CD4-positive, alpha-beta T cell (primary cell): ENCODE measurements around the gene CD47. TPM values are rescaled to one million over a fixed set of nuclear protein-coding genes. Genes with fewer than 3 reads are reported as not detected.

Source experiments
- ATAC-seq: fragments of 200-7000 bp; cut with Tn5 transposase; one replicate; pipeline ENCODE4 v1.10.0; 2022; ENCODE audit warnings: mild to moderate bottlenecking; ENCODE audit not compliant: poor library complexity
- CTCF ChIA-PET: fragments of 350-600 bp; sonication (Branson Sonifier 250); formaldehyde crosslinking; loops from one replicate; lab custom pipeline; 2021; ENCODE audit warnings: antibody characterized with exemption, inconsistent platforms; lab: Charles Lee
- POLR2A ChIA-PET: fragments of 350-600 bp; sonication (Branson Sonifier 250); formaldehyde crosslinking; loops from one replicate; lab custom pipeline; 2021; ENCODE audit warnings: antibody characterized with exemption, inconsistent platforms; lab: Charles Lee
- DNase-seq, 14 experiments: peaks; one replicate each; pipeline ENCODE4 v3.0.0-alpha.2; 2013 to 2020; ENCODE audit warnings: mixed read lengths in 2 of 14
- H3K27ac ChIP-seq, 2 donors: one replicate each; pipeline versions ENCODE4 v1.5.1 to v1.7.0; 2013; ENCODE audit warnings: low read length in 2 of 2, low read depth in 1 of 2, mild to moderate bottlenecking in 1 of 2
- H3K27me3 ChIP-seq, 2 experiments: 1 replicate in 1 of 2; 2 replicates in 1 of 2; pipeline versions ENCODE4 v1.6.1 to v1.7.0; 2013; ENCODE audit warnings: low read length in 2 of 2, control low read depth in 1 of 2, mild to moderate bottlenecking in 1 of 2, moderate library complexity in 1 of 2; ENCODE audit not compliant: insufficient read depth in 2 of 2, control insufficient read depth in 1 of 2
- H3K36me3 ChIP-seq: one replicate; pipeline ENCODE4 v1.6.1; 2013; ENCODE audit warnings: low read length, control low read depth; ENCODE audit not compliant: insufficient read depth
- H3K4me1 ChIP-seq: one replicate; pipeline ENCODE4 v1.6.1; 2013; ENCODE audit warnings: low read length, control low read depth; ENCODE audit not compliant: insufficient read depth
- H3K4me3 ChIP-seq: one replicate; pipeline ENCODE4 v1.5.1; 2013; ENCODE audit warnings: mild to moderate bottlenecking, low read length, moderate library complexity
- H3K9me3 ChIP-seq, 2 experiments: 1 replicate in 1 of 2; 2 replicates in 1 of 2; pipeline versions ENCODE4 v1.6.1 to v1.7.0; 2013; ENCODE audit warnings: low read length in 2 of 2, mild to moderate bottlenecking in 2 of 2, control low read depth in 1 of 2, moderate library complexity in 1 of 2; ENCODE audit not compliant: control insufficient read depth in 1 of 2, insufficient read depth in 1 of 2
- H3K27ac Mint-ChIP-seq: one replicate; pipeline ENCODE4 v1.8.0; 2020; ENCODE audit warnings: mixed read lengths
- H3K27me3 Mint-ChIP-seq: one replicate; pipeline ENCODE4 v1.8.0; 2021; ENCODE audit warnings: mixed read lengths
- H3K36me3 Mint-ChIP-seq: one replicate; pipeline ENCODE4 v1.8.0; 2021; ENCODE audit warnings: low read depth, mixed read lengths
- H3K4me1 Mint-ChIP-seq: one replicate; pipeline ENCODE4 v1.8.0; 2021; ENCODE audit warnings: low read depth, mixed read lengths
- H3K4me3 Mint-ChIP-seq: one replicate; pipeline ENCODE4 v1.8.0; 2020; ENCODE audit warnings: mild to moderate bottlenecking, mixed read lengths
- H3K9me3 Mint-ChIP-seq: one replicate; pipeline ENCODE4 v1.8.0; 2020; ENCODE audit warnings: mixed read lengths
- intact Hi-C, 2 experiments: fragments of 100-400 bp; cut with DNase I in 1 of 2; cut with micrococcal nuclease in 1 of 2; formaldehyde crosslinking; loops; one replicate each; pipeline versions ENCODE4 v1.15.1 to v1.9.0; 2023 to 2025; cut with DNase I, micrococcal nuclease
- total RNA-seq, 174 experiments: library from RNA in 2 of 174; stranded (reverse) in 2 of 174; gene quantifications; one replicate each; pipeline ENCODE4 v1.2.3 and lab custom pipeline; 2021 to 2026
- TF ChIP-seq, protein P1 (sequence below): fragments of 200-600 bp; IDR thresholded peaks from one replicate; pipeline ENCODE4 v1.8.0; 2022; ENCODE audit warnings: antibody characterized with exemption, mild to moderate bottlenecking

Gene CD47
- total RNA-seq, 2 experiments from 2014 or later = 166 to 170 TPM

DNA sequence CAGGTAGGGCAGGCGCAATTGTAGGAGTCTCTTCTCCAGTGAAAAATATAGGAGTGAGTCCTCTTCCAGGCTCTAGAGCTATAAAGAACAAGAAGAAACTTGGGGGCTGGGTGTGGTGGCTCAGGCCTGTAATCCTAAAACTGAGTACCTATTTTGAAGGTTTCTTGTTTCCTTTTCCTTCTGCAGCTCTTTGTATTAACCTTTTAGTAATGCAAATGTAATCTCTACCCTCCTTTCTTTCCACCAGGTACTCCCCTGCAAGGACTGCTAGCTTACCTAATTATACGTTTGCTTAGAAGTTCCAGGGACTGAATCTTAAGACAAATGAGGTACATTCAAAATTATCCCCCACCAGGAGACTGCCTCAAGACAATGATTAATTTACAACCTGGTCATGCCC is 75.9 kb downstream of the CD47 start:
- no peak overlapping the region for H3K27ac Mint-ChIP-seq
- no peak overlapping the region for H3K4me3 Mint-ChIP-seq
- Histone ChIP-seq H3K27ac (no peak overlapping the region), H3K4me1 (no peaks in the 10 kb centered on the region), H3K9me3 (no peaks in the 10 kb centered on the region), H3K27me3 (no peaks in the 10 kb centered on the region), H3K4me3 (no peak overlapping the region), H3K36me3 (no peaks in the 10 kb centered on the region)
- POLR2A ChIA-PET = no interaction called here
- intact Hi-C loops = no loop called here
- no peak for DNase-seq
- H3K27me3 Mint-ChIP-seq = peaks cover 10% of the 10 kb centered on the region
- no peak for ATAC-seq
- CTCF ChIA-PET = no interaction called here
- no peaks in the 10 kb centered on the region for H3K9me3 Mint-ChIP-seq
- H3K36me3 Mint-ChIP-seq = no peaks in the 10 kb centered on the region
- H3K4me1 Mint-ChIP-seq = no peaks in the 10 kb centered on the region
- TF ChIP-seq, protein P1, sequence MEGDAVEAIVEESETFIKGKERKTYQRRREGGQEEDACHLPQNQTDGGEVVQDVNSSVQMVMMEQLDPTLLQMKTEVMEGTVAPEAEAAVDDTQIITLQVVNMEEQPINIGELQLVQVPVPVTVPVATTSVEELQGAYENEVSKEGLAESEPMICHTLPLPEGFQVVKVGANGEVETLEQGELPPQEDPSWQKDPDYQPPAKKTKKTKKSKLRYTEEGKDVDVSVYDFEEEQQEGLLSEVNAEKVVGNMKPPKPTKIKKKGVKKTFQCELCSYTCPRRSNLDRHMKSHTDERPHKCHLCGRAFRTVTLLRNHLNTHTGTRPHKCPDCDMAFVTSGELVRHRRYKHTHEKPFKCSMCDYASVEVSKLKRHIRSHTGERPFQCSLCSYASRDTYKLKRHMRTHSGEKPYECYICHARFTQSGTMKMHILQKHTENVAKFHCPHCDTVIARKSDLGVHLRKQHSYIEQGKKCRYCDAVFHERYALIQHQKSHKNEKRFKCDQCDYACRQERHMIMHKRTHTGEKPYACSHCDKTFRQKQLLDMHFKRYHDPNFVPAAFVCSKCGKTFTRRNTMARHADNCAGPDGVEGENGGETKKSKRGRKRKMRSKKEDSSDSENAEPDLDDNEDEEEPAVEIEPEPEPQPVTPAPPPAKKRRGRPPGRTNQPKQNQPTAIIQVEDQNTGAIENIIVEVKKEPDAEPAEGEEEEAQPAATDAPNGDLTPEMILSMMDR = no peak

DNA sequence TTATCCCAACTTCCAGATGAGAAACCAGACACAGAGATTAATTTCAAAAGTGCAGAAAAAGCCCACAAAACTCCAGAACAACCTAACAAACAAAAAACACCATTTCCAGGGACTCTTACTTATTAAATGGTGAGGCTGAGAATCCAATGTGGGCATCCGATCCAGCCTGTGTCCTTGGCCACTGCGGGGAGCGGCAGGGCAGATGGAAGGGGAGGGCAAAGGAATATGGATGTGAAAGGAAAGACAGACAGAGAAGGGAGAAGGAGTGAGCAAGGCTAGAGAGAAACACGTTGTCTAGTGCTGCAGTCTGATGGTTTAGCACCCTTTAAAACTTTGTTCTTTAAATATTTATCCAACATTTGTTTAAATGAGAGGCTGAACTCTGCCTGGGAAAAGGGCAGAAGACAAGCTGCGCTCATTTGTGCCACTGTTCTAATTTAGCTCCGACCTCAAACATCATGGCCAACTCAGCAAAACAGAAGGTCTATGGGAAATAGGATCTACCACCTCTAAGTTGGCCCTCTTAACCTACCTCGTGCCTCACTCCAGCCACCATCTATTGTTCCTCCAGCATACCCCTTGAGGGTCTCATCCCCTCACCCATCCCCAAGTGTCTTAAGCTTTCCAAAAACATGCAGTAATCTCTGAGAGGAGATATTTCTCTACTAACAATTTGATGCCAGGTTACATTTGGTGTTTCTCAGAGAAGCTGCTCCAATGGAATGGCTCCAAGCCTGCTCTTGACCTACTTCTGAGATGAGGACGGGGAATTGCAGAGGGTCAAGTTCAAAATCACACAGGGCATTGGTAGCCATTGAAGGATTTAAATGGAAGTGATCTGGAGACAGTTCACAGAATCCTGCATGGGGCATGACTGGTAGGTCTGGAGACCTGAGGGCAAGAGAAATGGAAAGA is 77.4 kb downstream of the CD47 start:
- Histone ChIP-seq H3K4me1 (no peaks in the 10 kb centered on the region), H3K27ac (no peak overlapping the region), H3K36me3 (no peaks in the 10 kb centered on the region), H3K9me3 (no peaks in the 10 kb centered on the region), H3K4me3 (no peak overlapping the region), H3K27me3 (no peaks in the 10 kb centered on the region)
- ATAC-seq (no peak), DNase-seq (no peak)
- TF ChIP-seq, protein P1 = no peak
- no peak overlapping the region for H3K27ac Mint-ChIP-seq
- peaks cover 4% of the 10 kb centered on the region for H3K27me3 Mint-ChIP-seq
- H3K4me1 Mint-ChIP-seq = no peaks in the 10 kb centered on the region
- ChIA-PET POLR2A (no interaction called here), CTCF (no interaction called here)
- no peaks in the 10 kb centered on the region for H3K36me3 Mint-ChIP-seq
- H3K4me3 Mint-ChIP-seq = no peak overlapping the region
- intact Hi-C loops = no loop called here
- no peaks in the 10 kb centered on the region for H3K9me3 Mint-ChIP-seq

DNA sequence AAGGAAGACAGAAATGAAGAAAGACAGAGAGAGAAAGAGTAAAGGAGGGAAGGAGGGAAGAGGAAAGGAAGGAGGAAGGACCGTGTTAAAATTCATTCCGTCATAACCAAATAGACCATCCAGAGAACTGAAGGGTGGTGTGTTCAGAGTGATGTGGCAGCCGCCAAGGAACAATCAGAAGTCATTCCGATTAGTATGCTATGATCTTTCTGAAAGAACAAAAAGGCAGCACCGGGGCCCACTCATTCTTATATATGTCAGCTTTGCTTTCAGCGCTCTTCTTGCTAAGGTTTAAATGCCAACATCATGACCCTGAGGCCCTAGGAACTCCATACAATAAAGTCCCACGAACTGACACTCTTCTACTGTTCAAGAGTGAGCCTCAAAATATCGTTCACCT is 78.5 kb downstream of the CD47 start:
- Histone ChIP-seq H3K27ac (no peak overlapping the region), H3K27me3 (no peaks in the 10 kb centered on the region), H3K9me3 (no peaks in the 10 kb centered on the region), H3K4me1 (no peaks in the 10 kb centered on the region), H3K36me3 (no peaks in the 10 kb centered on the region), H3K4me3 (no peak overlapping the region)
- Mint-ChIP-seq H3K27me3 (no peaks in the 10 kb centered on the region), H3K4me3 (no peak overlapping the region), H3K27ac (no peak overlapping the region), H3K4me1 (no peaks in the 10 kb centered on the region), H3K9me3 (no peaks in the 10 kb centered on the region), H3K36me3 (no peaks in the 10 kb centered on the region)
- intact Hi-C loops = no loop called here
- ChIA-PET CTCF (no interaction called here), POLR2A (no interaction called here)
- DNase-seq (no peak), ATAC-seq (no peak)
- TF ChIP-seq, protein P1 = no peak
